H1 (cell line): ENCODE measurements around the gene MCHR1.

ENCODE experiments used
- EZH2 ChIP-seq: fragments of 200-600 bp; sonication (generic); IDR thresholded peaks from 2 replicates; pipeline ENCODE4 v1.7.1; 2012; ENCODE audit warnings: low read depth, mild to moderate bottlenecking, moderate library complexity, low read length, inconsistent platforms; ENCODE audit not compliant: severe bottlenecking
- GABPA ChIP-seq: IDR thresholded peaks from 2 replicates; pipeline ENCODE4 v1.6.1; 2011; ENCODE audit warnings: mild to moderate bottlenecking, low read length, moderate library complexity, borderline replicate concordance; ENCODE audit not compliant: insufficient read depth
- JUND ChIP-seq: IDR thresholded peaks from 2 replicates; pipeline ENCODE4 v1.6.1; 2011; ENCODE audit warnings: mild to moderate bottlenecking, improper control_type of control experiment, low read length
- KDM1A ChIP-seq: fragments of 200-600, 300-600 bp; sonication (generic); IDR thresholded peaks from 2 replicates; pipeline ENCODE4 v1.7.1; 2016; ENCODE audit warnings: mild to moderate bottlenecking, low read length, borderline replicate concordance
- NRF1 ChIP-seq: IDR thresholded peaks from 2 replicates; pipeline ENCODE4 v1.6.1; 2011; ENCODE audit warnings: mild to moderate bottlenecking, low read depth, low read length, improper control_type of control experiment
- POLR2A ChIP-seq, 2 experiments: IDR thresholded peaks; 1 replicate in 1 of 2; 2 replicates in 1 of 2; pipeline ENCODE4 v1.6.1; 2011; ENCODE audit warnings: low read depth in 2 of 2, low read length in 2 of 2, mild to moderate bottlenecking in 2 of 2; ENCODE audit errors: control extremely low read depth in 1 of 2
- POLR2AphosphoS5 ChIP-seq: IDR thresholded peaks from 2 replicates; pipeline ENCODE4 v1.6.1; 2011; ENCODE audit warnings: low read depth, low read length
- RAD21 ChIP-seq, 2 experiments: IDR thresholded peaks in 1 of 2; conservative IDR thresholded peaks in 1 of 2; 2 replicates each; pipeline ENCODE4 v1.6.1; 2011; ENCODE audit warnings: low read depth in 2 of 2, low read length in 2 of 2, improper control_type of control experiment in 1 of 2, inconsistent platforms in 1 of 2, mild to moderate bottlenecking in 1 of 2, moderate library complexity in 1 of 2
- YY1 ChIP-seq: IDR thresholded peaks from 2 replicates; pipeline ENCODE4 v1.6.1; 2011; ENCODE audit warnings: low read depth, mild to moderate bottlenecking, low read length
- TF ChIP-seq, protein P1 (sequence below), 3 experiments: IDR thresholded peaks; 1 replicate in 2 of 3; 2 replicates in 1 of 3; pipeline versions ENCODE4 v1.5.1 to v1.6.1; 2011; ENCODE audit warnings: low read length in 3 of 3, mild to moderate bottlenecking in 3 of 3, inconsistent platforms in 2 of 3, low read depth in 1 of 3, moderate library complexity in 1 of 3; ENCODE audit not compliant: insufficient read depth in 1 of 3; ENCODE audit errors: control extremely low read depth in 1 of 3
- TF ChIP-seq, protein P2 (sequence below): IDR thresholded peaks from 2 replicates; pipeline ENCODE4 v1.6.1; 2012; ENCODE audit warnings: inconsistent platforms

DNA sequence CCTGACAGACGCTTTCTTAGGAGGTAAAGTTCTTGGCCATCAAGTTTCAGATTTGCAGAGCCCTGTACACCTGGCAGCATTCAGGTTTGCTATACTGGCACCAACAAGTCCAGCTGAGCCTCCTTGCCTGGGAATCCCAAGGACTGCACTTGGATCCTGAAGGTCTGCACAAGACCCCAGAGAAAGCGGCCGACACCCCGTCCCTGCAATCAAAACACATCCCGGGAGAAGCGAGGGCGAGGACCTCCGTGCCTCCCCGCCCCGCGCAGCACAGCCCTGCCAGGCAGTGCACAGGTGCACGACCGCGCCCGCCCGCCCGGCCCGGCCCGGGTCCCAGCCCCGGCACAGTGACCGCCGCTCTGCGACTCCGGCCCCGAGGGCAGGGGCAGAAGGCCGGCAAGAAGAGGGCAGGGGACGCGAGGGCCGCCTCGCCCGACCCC is 43.3 kb upstream of the MCHR1 start:
- TF ChIP-seq, protein P1, sequence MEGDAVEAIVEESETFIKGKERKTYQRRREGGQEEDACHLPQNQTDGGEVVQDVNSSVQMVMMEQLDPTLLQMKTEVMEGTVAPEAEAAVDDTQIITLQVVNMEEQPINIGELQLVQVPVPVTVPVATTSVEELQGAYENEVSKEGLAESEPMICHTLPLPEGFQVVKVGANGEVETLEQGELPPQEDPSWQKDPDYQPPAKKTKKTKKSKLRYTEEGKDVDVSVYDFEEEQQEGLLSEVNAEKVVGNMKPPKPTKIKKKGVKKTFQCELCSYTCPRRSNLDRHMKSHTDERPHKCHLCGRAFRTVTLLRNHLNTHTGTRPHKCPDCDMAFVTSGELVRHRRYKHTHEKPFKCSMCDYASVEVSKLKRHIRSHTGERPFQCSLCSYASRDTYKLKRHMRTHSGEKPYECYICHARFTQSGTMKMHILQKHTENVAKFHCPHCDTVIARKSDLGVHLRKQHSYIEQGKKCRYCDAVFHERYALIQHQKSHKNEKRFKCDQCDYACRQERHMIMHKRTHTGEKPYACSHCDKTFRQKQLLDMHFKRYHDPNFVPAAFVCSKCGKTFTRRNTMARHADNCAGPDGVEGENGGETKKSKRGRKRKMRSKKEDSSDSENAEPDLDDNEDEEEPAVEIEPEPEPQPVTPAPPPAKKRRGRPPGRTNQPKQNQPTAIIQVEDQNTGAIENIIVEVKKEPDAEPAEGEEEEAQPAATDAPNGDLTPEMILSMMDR (IDR thresholded peaks at IDR 0.05; ENCODE audit: control extremely low read depth in 1 of 3, insufficient read depth in 1 of 3, low read depth in 1 of 3, low read length in 3 of 3), result no peak
- TF ChIP-seq KDM1A (no peak), EZH2 (no peak), GABPA (no peak), RAD21 (IDR thresholded peaks at IDR 0.05 in 1 of 2, conservative IDR thresholded peaks at IDR 0.05 in 1 of 2; ENCODE audit: low read depth in 2 of 2, low read length in 2 of 2) (no peak), YY1 (no peak), POLR2AphosphoS5 (no peak), NRF1 (no peak), POLR2A (IDR thresholded peaks at IDR 0.05; ENCODE audit: control extremely low read depth in 1 of 2, low read depth in 2 of 2, low read length in 2 of 2) (no peak), JUND (no peak)
- TF ChIP-seq, protein P2, sequence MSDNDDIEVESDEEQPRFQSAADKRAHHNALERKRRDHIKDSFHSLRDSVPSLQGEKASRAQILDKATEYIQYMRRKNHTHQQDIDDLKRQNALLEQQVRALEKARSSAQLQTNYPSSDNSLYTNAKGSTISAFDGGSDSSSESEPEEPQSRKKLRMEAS, result no peak
